Omental fat pad (tissue), 4 donors: ENCODE measurements around the gene EDAR. TPM values are rescaled to one million over a fixed set of nuclear protein-coding genes. Genes with fewer than 3 reads are reported as not detected.

ENCODE experiments used
- ATAC-seq: fragments of 150-250 bp; one replicate; pipeline ENCODE4 v1.9.1; 2016; ENCODE audit warnings: mild to moderate bottlenecking, moderate library complexity; ENCODE audit not compliant: low FRiP score
- DNase-seq: peaks from one replicate; pipeline ENCODE4 v3.0.0-alpha.2; 2019; ENCODE audit warnings: low spot score
- total RNA-seq, 4 donors: library from RNA; depleted of rRNA; stranded (reverse); fragments of >200 nt; gene quantifications; one replicate each; pipeline ENCODE4 v1.1.0, GENCODE V29; 2016
- TF ChIP-seq, protein P1 (sequence below), 3 donors: fragments of 450-650 bp; IDR thresholded peaks; one replicate each; pipeline ENCODE4 v1.5.1; 2016 to 2017; ENCODE audit warnings: antibody characterized with exemption in 3 of 3, mild to moderate bottlenecking in 3 of 3, moderate library complexity in 2 of 3

The EDAR gene
- total RNA-seq, 4 donors from 2014 or later: not detected

- no peak for ATAC-seq
- TF ChIP-seq, protein P1, sequence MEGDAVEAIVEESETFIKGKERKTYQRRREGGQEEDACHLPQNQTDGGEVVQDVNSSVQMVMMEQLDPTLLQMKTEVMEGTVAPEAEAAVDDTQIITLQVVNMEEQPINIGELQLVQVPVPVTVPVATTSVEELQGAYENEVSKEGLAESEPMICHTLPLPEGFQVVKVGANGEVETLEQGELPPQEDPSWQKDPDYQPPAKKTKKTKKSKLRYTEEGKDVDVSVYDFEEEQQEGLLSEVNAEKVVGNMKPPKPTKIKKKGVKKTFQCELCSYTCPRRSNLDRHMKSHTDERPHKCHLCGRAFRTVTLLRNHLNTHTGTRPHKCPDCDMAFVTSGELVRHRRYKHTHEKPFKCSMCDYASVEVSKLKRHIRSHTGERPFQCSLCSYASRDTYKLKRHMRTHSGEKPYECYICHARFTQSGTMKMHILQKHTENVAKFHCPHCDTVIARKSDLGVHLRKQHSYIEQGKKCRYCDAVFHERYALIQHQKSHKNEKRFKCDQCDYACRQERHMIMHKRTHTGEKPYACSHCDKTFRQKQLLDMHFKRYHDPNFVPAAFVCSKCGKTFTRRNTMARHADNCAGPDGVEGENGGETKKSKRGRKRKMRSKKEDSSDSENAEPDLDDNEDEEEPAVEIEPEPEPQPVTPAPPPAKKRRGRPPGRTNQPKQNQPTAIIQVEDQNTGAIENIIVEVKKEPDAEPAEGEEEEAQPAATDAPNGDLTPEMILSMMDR (IDR thresholded peaks at IDR 0.05): no peak
- DNase-seq: no peak
Observed at GRCh38 chr2:109017017-109017416, 28.0 kb upstream of the EDAR start.

DNA sequence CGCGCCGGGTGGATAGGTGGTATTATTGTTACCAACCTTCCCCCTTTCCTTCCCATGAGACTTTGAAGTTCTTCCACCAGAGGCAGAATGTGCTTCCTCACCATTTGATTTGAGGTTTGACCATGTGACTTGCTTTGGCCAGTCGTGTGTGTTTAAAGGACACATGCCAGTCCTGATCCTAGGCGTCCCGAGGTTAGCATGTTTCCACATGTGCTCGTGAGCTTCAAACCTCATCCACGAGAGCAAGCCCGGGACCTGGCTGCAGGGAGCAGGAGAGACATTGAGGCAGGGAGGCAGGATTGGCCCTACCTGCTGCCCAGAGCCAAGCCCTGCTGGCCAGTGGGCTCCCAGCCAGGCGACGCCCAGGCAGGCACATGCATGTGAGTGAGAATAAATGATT lies 27.4 kb upstream of the EDAR start:
- TF ChIP-seq, protein P1 (IDR thresholded peaks at IDR 0.05): no peak
- ATAC-seq (no peak), DNase-seq (no peak)

DNA sequence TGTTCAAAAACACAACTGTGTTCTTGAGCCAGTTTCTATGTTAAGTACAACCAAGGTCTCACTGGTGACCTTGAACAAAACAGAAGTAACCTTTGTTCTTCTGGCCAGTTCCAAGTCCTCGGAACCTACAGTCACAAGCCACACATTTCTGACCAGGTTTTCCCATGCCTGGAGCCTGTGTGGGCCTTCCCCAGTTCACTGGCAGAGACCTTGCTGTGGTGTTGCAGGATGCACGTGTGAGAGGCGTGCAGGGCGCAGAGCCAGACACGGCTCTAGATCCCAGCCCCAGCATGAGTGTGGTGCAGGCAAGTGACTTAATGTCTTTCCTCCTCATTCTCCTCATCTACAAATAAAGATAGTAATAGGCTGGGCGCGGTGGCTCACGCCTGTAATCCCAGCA lies 25.5 kb upstream of the EDAR start:
- TF ChIP-seq, protein P1 (IDR thresholded peaks at IDR 0.05): no peak
- ATAC-seq (no peak), DNase-seq (no peak)

DNA sequence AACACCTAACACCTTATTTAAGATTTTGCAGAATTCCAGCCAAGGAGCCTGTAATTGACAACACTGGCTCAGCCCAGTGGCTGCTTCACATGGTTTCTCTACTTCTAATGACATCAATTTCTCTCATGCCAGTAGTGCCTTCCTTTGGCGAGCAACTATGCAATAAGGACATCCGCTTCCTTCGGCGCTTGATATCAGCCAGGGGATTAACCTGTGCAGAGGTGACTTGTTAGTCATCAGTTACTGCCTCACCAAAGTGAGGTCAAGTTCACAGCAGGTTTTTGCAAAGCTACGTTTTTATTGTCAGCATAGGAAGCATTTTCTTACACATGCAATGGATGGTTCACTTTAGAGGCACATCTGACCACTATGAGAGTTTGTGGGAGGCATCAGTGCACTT lies 24.0 kb upstream of the EDAR start:
- TF ChIP-seq, protein P1 (IDR thresholded peaks at IDR 0.05): no peak
- no peak for ATAC-seq
- no peak for DNase-seq

DNA sequence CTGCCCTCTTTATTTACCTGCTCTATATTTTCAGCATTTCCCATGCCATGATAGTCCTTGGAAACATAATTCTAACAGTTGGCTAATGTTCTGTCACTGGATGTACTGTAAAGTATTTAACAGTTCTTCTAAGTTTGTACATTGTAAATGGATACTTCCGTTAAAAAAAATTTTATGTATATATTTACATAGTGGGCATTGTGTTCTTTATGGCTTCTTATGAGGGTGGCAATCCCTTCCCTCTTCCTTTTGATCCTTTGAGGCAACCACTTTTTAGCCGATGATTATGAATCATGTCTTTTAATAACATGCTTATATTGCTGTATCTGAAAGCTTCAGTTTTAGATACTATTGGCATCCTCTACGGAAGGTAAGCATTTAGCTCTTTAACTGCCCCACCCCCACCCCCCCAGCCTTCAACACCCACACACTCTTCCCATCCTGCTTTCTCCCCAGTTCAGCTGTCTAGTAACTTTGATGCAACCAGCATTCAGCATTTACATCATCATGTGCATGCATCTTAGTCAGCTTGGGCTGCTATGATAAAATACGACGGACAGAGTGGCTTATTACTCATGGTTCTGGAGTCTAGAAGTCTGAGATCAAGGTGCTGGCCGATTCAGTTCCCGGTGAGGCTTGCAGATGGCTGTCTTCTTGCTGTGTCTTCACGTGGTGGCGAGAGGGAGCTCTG lies 21.0 kb upstream of the EDAR start:
- DNase-seq (no peak), ATAC-seq (no peak)
- TF ChIP-seq, protein P1 (IDR thresholded peaks at IDR 0.05): no peak

DNA sequence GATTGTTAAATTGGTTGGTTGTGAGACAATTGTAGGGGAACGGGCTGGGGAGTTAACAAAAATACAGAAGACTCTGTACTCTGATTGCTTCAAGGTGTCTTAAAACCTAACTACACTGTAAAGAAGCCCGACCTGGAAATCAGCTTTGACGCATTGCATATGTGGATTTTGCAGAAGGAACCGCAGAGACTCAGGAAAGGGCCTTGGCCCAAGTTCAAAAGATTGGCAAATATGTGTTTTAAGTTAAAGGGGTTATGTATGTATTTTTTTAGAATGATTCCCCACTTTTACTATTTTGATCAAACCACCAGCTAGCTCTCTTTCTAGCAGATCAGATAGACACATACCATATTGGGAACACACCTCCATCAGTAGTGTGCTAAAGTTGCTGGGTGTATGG lies 18.0 kb upstream of the EDAR start:
- TF ChIP-seq, protein P1 (IDR thresholded peaks at IDR 0.05): no peak
- ATAC-seq (no peak), DNase-seq (no peak)

GRCh38 chr2:109005686-109006204 lies 16.7 kb upstream of the EDAR start:
- ATAC-seq (no peak), DNase-seq (no peak)
- TF ChIP-seq, protein P1 (IDR thresholded peaks at IDR 0.05): no peak
